Upper lobe of left lung (tissue), 4 donors: ENCODE data around the gene TRIM51.

Source experiments
- POLR2A ChIP-seq, 4 donors: fragments of 450-650 bp; IDR thresholded peaks; one replicate each; pipeline ENCODE4 v1.5.1; 2016 to 2017; ENCODE audit warnings: antibody characterized with exemption in 4 of 4, mild to moderate bottlenecking in 2 of 4
- POLR2AphosphoS5 ChIP-seq, 2 donors: sonication (generic); formaldehyde crosslinking; IDR thresholded peaks; one replicate each; pipeline ENCODE4 v1.5.1; 2017; ENCODE audit warnings: antibody characterized with exemption in 2 of 2
- TF ChIP-seq, protein P1 (sequence below), 6 experiments: fragments of 450-650 bp in 4 of 6; fragments of 200-600 bp in 2 of 6; sonication (generic) in 2 of 6; IDR thresholded peaks; one replicate each; pipeline ENCODE4 v1.5.1; 2016 to 2019; ENCODE audit warnings: antibody characterized with exemption in 6 of 6

DNA sequence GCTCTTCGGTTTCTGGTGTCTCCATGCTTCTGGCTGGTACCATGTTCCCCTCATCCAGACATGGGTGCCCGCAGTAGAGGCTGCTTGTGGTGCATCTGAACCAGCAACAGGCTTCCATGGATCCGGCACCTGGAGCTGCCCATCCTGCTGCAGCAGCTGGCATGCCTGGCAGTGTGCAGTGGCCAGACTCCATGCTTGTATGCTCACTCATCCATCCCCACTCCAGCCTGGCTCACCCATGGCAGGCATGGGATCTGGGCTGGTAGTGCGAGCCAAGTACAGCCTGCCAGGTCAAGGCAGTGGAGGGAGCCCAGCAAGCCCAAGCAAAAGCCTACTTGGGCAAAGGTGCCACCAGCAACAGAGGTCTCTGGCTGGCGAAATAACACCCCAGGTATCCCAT lies 37.4 kb downstream of the TRIM51 start:
- no peak for TF ChIP-seq POLR2A (IDR thresholded peaks at IDR 0.05)
- TF ChIP-seq, protein P1, sequence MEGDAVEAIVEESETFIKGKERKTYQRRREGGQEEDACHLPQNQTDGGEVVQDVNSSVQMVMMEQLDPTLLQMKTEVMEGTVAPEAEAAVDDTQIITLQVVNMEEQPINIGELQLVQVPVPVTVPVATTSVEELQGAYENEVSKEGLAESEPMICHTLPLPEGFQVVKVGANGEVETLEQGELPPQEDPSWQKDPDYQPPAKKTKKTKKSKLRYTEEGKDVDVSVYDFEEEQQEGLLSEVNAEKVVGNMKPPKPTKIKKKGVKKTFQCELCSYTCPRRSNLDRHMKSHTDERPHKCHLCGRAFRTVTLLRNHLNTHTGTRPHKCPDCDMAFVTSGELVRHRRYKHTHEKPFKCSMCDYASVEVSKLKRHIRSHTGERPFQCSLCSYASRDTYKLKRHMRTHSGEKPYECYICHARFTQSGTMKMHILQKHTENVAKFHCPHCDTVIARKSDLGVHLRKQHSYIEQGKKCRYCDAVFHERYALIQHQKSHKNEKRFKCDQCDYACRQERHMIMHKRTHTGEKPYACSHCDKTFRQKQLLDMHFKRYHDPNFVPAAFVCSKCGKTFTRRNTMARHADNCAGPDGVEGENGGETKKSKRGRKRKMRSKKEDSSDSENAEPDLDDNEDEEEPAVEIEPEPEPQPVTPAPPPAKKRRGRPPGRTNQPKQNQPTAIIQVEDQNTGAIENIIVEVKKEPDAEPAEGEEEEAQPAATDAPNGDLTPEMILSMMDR (IDR thresholded peaks at IDR 0.05), result no peak
- TF ChIP-seq POLR2AphosphoS5 (IDR thresholded peaks at IDR 0.05), result no peak
